Adrenal gland (tissue), 5 donors: Measurements from ENCODE around the gene ASB16.

Source experiments
- POLR2A ChIP-seq, 2 donors: fragments of 450-650 bp; IDR thresholded peaks; one replicate each; pipeline ENCODE4 v1.6.1; 2017; ENCODE audit warnings: antibody characterized with exemption in 2 of 2, mild to moderate bottlenecking in 2 of 2, moderate library complexity in 1 of 2
- TF ChIP-seq, protein P1 (sequence below), 6 experiments: fragments of 450-650 bp in 4 of 6; fragments of 200-600 bp in 2 of 6; sonication (generic) in 1 of 6; IDR thresholded peaks; 1 replicate in 5 of 6; 2 replicates in 1 of 6; pipeline versions ENCODE4 v1.5.1 to v1.8.0; 2016 to 2021; ENCODE audit warnings: antibody characterized with exemption in 6 of 6, mild to moderate bottlenecking in 2 of 6, moderate library complexity in 1 of 6
- donor health status: DM: no; HTN: no; CAD: no.

DNA sequence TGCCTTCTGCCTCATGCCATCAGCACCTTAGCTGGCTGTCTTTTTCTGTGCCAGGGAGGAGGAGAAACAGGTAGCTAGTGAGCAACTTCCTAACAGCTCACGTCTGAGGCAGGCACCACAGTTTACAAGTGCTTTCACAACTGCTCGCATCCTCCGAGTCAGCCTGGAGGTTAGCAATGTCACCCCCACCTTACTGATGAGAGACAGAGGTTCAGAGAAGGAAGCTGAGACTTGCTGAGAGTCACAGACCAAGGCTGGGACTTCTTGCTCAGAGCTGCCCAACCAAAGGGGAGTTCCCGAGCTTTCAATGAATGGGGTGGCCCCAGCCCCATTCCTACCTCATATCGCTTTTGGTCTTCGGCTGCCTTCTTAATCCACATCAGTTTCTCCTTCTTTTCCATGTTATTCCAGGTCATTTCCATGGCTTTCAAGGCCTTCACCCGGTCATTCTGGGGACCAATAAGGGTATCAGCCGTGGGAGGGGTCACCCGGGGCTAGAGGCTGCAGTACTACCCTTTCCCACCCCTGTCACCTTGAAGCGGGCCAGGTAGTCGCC is 39.4 kb downstream of the ASB16 start:
- TF ChIP-seq, protein P1, sequence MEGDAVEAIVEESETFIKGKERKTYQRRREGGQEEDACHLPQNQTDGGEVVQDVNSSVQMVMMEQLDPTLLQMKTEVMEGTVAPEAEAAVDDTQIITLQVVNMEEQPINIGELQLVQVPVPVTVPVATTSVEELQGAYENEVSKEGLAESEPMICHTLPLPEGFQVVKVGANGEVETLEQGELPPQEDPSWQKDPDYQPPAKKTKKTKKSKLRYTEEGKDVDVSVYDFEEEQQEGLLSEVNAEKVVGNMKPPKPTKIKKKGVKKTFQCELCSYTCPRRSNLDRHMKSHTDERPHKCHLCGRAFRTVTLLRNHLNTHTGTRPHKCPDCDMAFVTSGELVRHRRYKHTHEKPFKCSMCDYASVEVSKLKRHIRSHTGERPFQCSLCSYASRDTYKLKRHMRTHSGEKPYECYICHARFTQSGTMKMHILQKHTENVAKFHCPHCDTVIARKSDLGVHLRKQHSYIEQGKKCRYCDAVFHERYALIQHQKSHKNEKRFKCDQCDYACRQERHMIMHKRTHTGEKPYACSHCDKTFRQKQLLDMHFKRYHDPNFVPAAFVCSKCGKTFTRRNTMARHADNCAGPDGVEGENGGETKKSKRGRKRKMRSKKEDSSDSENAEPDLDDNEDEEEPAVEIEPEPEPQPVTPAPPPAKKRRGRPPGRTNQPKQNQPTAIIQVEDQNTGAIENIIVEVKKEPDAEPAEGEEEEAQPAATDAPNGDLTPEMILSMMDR (IDR thresholded peaks at IDR 0.05) = no peak
- no peak for TF ChIP-seq POLR2A (IDR thresholded peaks at IDR 0.05)
